ENCODE results near the gene ONECUT3.

ONECUT3 gene

DNA sequence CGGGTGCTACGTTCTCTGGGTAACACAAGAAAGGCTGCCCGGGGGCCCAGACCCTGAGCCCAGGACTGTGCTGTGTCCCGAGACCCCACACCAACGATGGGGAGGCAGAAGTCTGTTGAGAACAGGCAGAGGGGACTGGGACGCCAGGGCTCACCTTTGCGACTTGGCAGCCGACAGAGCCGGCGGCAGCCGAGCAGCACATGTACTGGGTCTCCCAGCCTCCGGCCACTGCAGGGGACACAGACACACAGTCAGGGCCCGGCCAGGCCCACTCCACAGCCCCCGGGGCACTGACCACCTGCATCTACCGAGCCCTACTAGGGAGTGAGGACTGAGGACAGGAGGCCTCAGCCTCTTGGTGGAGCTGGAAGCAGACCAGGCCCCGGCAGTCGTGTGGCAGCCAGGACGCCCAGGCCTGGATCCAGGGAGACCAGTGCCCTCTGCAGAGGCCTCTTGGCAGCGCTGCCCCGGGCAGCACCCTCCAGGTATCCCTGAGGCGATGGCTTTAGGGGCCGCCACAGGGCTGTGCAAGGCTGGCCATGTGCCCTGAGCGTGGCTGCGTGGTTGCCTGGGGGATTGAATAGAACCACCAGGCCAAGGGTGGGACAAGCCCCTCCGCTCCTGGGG is 64.4 kb downstream of the ONECUT3 start:
- no peak for DNase-seq

DNA sequence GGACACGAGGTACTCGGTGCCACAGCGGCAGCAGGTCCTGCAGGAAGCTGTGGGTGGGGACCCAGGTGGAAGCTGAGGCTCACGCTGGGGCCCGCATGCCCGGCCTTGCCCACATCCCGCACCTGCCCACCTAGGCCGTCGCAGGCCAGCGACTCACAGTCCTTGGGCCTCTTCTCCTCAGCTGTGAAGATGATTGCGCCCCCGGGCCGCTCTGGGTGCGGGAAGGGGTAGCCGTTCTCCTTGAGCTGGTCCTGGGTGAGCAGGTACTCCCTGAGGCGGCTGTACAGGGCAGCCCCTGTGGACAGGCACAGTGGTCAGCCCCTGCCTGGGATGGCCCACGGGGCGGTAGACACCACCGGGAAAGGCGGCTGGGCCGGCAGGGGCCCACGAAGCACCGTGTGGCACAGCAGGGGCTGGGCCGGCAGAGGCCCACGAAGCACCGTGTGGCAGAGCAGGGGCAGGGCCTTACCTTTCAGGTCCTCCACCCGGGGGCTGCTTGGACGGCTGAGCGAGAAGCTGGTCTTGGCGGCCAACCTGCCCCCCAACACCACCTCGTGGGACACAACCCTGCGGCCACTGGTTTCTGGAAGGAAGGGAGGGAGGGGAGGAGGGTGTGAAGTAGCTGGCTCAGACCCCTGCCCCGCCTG is 65.4 kb downstream of the ONECUT3 start:
- DNase-seq: no peak

DNA sequence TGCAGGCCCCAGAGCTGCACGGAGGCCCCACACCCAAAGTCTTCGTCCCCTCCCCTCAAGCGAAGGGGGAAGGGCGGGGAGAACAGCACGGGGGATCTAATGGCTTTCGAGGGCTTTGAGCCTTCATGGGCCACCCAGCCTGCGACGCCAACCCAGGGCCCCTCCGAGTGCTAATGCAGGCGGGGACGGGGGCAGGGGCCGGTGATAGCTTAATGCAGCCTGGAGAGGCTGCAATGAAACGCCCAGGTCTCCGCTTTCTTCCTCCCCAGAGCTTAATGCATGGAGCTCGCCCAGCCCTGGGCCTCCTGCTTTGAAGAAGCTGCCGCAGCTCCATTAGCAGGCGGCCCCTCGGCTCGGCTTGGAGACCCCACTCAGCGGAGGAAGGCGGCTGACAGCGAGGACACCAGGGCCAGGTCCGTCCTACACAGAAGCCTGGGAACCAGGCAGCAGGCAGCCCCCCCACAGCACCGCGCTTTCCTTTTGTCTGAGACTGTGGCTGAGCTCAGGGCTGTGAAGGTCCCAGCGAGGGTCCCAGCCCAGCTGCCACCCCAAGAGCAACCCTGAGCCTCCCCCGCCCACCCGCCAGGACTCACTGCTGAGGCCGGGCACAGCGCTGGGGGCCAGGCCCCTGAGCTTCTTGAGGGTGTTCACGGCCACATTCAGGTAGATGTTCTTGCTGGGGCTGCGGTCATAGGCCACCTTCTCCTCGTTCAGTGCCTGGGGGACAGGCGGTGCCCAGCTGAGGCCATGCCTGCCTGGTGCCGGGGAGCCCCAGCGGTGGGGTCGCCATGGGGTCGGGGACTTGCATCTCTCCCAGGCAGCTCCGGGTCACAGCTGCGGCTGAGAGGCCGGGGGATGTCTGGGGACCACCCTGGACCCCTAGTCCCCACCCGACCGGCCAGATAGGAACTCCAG is 66.3 kb downstream of the ONECUT3 start:
- no peak for DNase-seq

DNA sequence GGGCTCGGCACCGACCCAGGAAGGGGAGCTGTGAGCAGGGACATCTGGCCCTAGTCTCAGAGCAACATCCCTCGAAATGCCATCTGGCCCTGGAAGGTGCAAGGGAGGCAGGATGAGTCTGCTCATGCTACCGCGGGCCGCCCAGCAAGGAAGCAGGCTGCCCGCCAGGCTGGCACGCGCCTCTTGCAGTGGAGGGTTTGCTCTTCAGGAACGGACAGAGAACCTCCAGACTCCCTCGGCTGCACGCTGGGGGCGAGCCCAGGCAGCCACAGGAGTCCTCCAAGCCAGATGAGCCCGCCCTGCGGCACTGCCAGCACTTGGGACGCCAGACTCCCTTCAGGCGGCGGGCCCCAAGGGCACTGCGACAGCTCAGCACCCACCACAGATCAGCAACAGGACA is 68.9 kb downstream of the ONECUT3 start:
- DNase-seq: no peak

DNA sequence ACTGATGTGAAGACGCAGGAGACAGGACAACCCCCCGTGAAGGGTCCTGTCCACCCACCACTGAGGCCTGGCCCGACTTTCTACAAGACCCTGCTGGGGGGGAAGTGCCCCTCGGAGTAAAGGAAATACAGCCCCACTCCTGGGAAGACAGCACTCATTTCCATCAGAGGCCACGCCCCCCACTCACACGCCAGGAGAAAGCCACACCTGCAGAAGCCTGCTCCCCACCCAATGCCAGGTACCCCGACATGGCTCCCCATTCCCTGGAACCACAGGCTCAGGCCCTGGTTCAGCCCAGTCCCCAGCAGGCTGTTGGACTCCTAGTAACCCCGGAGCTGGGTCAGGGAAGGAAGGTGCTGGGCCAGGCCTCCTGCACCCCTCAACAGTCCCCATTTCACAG is 69.7 kb downstream of the ONECUT3 start:
- no peak for DNase-seq

DNA sequence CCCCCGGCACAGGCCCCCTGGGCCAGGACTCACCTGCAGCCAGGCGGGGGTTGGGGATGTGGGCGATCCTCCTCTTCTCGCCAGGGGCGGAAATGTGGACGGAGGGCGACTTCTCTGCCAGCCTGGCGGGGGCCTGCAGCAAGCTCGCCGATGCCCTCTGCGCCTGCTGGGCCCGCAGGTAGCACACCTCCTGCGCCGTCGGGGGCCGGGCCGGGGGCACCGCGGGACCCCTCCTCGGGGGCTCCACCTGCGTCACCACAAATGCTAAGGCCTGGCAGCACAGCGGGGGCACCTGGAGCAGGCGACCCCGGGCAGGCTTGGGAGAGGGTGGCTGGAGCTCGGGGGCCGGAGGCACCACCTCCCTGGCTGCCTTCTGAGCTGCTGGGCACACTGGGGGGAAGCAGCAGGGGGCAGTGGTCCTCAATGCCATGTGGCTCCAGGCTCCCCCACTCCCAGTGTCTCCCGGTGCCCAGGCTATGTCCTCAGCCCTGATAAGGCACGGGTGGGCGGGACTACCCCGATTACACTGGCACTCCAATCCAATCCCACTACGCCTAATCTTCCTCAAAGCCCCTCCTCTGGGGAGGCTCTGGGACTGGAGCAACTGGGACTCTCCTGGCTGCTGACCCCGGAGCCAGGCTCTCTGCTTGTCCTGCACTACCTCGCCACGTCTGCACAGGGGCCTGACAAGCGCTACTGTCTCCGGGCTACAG is 70.4 kb downstream of the ONECUT3 start:
- no peak for DNase-seq

DNA sequence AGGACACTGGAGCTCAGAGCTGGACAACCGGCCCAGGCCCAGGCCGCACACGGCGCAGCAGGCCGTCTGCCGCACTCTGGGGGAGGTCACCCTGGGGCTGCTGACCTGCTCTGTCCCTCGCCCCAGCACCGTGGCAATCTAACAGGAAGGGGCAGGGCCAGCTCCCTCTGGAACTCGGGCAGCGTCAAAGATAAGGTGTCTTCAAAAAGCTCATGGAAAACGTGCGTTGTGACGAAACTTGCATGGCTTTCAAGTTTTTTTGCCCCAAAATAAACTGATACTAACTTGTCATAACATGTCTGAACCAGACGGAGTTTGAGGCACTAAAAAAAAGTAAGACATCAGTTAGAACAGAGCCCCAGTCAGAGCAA is 70.9 kb downstream of the ONECUT3 start:
- no peak for DNase-seq

DNA sequence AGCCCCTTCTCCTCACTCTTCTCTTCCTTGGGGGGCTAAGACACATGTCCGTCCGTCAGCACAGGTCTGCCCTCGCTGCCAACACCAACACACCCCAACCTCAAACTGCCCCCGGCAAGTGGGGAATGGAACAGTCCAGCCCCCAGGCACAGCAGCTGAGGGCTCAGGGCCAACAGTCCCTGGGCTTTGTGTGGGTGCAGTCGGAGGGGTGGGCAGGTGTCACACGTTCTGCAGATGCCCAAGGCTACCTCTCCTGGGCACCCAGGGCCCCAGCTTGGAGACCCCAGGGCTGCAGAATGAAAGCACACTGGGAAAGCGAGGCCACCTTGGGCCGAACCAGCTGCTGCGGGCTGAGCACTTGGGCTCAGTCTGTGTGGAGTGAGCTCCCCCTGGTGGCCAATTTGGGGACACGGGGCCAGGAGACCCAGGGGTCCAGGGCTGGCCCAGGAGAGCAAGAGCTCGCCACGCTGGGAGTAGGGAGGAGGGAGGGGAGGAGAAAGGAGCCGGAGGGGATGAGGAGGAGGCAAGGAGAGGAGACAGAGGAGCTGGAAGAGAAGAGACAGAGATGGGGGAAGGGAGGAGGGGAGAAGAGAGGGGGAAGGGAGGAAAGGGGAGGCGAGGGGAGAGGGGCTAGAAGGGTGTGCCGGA is 72.7 kb downstream of the ONECUT3 start:
- DNase-seq: peak; percentile 71 to 79

DNA sequence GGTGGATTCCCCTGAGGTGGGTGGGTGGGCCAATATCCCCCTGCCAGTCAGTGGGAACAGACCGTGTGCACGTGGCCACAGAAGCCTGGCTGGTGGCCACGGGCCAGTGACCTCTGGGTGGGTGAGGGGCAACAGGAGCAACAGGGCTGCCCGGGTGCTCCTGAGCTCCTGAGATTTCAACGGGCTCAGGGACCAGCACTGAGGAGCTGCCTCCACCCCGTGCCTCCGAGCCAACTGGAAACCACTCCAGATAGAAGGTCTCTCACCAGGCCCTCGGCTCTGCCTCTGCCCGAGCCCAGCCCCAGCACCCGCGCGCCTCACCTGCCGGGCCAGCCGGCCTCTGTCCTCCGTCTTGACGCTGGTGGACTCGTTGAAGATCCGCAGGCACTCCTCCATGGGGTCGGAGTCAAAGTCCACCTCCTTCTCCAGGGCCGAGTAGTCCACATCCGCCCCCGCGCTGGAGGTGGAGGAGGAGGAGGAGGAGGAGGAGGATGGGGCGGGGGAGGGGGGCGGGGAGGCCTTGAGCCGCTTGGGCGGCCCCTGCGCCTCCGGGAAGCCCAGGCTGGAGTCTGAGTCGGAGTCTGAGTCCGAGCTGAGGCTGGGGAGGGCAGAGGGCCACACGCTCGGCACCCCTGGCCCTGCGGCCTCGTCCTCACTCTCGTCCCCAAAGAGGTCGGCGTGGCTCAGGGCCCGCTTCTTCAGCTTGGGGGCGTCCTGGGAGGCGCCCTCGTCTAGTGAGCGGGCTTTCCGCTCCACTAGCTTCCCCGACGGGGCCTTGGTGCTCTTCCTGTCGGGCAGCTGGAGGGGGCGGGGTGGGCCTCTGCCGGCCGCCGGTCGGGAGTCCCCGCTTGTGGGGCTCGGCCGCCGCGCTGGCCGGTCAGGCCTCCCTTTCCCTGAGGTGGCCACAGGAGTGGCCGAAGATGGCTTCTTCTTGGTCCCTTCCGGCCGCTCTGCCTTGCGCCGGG is 73.5 kb downstream of the ONECUT3 start:
- DNase-seq: no peak

DNA sequence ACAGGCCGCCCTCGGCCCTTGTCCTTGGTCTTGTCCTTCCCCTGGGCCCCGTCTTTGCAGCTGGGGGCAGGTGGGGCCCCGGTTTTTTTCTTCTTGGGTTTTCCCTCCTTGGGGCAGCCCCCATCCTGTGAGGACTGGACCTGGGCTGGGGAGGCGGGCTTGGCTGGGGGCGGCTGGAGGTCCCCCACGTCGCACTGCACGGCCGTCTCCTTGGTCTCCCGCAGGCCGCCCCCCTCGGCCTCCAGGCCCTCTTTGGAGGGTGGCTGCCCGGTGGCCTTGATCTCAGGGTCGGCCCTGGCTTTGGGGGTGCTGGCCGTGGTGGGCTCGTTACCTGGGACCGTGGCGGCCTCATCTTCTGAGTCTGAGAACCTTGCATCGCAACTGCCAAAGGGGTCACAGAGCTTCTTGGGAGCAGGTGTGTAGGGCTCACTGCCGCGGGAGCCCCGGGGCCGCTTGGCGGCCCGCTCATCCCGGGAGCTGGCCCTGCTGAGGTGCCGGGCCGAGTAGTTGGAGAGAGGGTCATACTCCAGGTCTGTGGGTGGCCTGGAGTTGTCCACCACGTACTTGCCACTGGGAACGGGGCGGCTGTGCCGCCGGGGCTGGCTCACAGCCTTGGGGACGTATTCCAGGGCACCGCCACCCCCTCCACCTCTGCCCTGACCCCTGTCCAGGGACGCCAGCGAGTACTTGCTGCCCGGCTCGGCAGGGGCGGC is 74.4 kb downstream of the ONECUT3 start:
- DNase-seq: no peak

DNA sequence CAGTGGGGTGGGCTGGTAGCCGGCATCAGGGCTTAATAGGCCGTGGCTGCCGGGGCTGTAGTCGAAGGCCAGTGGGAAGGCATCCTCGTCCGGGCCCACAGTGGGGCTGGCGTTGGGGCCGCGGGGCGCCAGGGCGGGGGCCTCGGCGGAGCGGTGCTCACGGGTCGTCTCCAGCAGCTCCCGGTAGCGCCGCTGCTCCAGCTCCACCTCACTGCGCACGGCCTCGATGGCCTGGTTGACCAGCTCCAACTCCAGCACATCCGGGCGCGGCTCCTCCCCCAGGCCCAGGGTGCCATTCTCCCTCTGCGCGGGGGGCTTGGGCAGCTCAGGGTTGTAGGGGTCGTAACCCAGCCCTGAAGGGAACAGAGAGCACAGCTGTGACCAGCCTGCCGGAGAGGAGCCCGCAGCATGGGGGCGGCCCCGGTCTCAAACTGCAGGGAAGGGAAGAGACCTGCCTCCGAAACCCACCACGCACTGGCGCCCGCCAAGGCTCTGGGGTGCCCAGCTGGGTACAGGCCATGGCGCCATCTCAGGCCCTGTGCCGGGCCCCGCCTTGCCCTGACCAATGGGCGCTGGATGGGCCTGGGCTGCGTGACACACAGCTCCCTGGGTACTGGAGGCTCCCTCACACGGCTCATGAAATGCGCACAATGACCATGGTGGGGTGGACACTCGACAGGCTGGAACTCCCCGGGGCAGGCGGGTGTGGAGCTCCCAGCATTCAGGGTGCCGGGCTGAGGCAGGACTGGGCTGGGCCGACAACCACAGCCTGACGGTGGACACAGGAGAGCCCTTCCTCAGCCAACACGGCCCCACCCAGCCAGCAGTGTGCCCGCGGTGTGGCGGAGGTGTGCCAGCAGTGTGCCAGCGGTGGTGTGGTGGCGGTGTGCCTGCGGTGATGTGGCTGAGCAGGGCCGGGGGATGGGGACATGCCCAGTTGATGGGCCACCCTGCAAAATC is 75.3 kb downstream of the ONECUT3 start:
- DNase-seq: no peak

DNA sequence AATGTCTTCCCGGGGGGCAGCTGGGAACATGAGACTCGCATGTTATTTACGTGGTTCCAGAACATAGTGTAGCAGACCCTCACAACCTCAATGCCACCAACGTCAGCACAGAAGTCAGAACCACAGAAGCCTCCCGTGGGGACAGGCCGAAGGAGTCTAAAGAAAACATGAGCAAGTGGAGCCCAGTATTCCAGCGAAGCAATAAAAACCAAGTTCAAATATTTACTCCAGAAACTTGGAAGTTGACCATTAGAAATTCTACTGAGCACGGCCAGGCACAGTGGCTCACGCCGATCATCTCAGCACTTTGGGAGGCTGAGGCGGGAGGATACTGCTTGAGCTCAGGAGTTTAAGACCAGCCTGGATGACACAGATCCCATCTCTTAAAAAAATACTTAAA is 76.7 kb downstream of the ONECUT3 start:
- no peak for DNase-seq

DNA sequence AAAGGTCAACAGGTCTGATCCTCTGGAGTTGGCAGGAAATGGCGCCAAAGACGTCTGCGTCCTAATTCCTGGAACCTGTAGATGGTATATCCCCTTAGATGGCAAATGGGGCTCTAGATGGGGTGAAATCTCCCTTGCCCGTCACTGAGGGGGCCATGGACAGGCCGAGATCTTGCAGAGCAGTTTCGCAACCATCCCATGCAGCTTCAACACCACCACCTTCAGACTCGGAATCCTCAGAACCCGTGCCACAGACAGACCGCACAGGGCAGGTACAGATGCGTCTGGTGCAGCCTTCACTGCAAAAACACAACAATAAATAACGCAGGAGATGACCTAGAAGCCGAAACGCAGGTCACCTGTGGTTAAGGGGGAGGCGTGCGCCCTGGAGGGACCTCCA is 77.3 kb downstream of the ONECUT3 start:
- DNase-seq: no peak
